Uterus (tissue), 2 donors: ENCODE results near the gene RALA.

ENCODE experiments used
- POLR2A ChIP-seq, 2 donors: fragments of 450-650 bp; IDR thresholded peaks; one replicate each; pipeline ENCODE4 v1.6.1; 2016; ENCODE audit warnings: antibody characterized with exemption in 2 of 2, mild to moderate bottlenecking in 1 of 2, moderate library complexity in 1 of 2
- TF ChIP-seq, protein P1 (sequence below), 4 experiments: fragments of 200-600 bp in 2 of 4; fragments of 450-650 bp in 2 of 4; sonication (generic) in 2 of 4; IDR thresholded peaks; one replicate each; pipeline ENCODE4 v1.5.1; 2016 to 2019; ENCODE audit warnings: antibody characterized with exemption in 4 of 4, mild to moderate bottlenecking in 2 of 4, moderate library complexity in 1 of 4

DNA sequence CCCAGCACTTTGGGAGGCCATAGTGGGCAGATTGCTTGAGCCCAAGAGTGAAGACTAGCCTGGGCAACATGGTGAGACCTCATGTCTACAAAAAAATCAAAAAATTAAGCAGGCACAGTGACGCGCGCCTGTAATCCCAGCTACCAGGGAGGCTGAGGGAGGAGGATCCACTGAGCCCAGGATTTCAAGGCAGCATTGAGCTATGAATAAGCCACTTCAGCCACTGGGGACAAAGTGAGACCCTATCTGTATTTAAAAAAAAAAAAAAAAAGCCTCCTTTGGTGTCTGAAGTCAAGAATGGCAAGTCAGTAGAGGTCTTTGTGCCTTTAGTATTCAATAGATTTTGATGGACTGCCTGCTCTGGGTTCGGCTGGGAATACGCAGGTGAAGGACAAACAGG, 85.7 kb downstream of the RALA start:
- TF ChIP-seq, protein P1, sequence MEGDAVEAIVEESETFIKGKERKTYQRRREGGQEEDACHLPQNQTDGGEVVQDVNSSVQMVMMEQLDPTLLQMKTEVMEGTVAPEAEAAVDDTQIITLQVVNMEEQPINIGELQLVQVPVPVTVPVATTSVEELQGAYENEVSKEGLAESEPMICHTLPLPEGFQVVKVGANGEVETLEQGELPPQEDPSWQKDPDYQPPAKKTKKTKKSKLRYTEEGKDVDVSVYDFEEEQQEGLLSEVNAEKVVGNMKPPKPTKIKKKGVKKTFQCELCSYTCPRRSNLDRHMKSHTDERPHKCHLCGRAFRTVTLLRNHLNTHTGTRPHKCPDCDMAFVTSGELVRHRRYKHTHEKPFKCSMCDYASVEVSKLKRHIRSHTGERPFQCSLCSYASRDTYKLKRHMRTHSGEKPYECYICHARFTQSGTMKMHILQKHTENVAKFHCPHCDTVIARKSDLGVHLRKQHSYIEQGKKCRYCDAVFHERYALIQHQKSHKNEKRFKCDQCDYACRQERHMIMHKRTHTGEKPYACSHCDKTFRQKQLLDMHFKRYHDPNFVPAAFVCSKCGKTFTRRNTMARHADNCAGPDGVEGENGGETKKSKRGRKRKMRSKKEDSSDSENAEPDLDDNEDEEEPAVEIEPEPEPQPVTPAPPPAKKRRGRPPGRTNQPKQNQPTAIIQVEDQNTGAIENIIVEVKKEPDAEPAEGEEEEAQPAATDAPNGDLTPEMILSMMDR (IDR thresholded peaks at IDR 0.05), result no peak
- no peak for TF ChIP-seq POLR2A (IDR thresholded peaks at IDR 0.05)
